ENCODE data around the gene ZNF774.
"Not testable (repeated sequence)": the region's sequence is repeated elsewhere in the genome, so short reads cannot be mapped to it uniquely, and the experiment has no call there.

The ZNF774 gene

GRCh38 chr15:90401495-90401894 lies 49.4 kb downstream of the ZNF774 start:
- no peak for TF ChIP-seq Cebpa-rat (IDR thresholded peaks at IDR 0.05)
- Histone ChIP-seq H3K4me2 (peak overlapping the region; percentile 60 to 99 (median 87)), H3K9ac (peak overlapping the region; percentile 24 to 90 (median 74); a peak in 20 of 22 replicates), H3K4me1 (peaks cover 47 to 98% (median 66%) of the 10 kb centered on the region in 10 experiments), H3K9me3 (replicated peaks in 1 of 11) (peaks cover 0 to 13% (median 8%) of the 10 kb centered on the region in 11 experiments; a peak in 14 of 22 replicates), H3K36me3 (peaks cover 12 to 42% (median 24%) of the 10 kb centered on the region in 11 experiments; a peak in 18 of 22 replicates), H3K27me3 (no peaks in the 10 kb centered on the region), H4K20me1 (peaks cover 0 to 99% (median 33%) of the 10 kb centered on the region in 11 experiments; a peak in 17 of 22 replicates), H3K4me3 (peak overlapping the region in 6 of 10 experiments; percentile 35 to 57 (median 42); a peak in 9 of 20 replicates), H3K27ac (peak overlapping the region; percentile 69 to 99 (median 90))

DNA sequence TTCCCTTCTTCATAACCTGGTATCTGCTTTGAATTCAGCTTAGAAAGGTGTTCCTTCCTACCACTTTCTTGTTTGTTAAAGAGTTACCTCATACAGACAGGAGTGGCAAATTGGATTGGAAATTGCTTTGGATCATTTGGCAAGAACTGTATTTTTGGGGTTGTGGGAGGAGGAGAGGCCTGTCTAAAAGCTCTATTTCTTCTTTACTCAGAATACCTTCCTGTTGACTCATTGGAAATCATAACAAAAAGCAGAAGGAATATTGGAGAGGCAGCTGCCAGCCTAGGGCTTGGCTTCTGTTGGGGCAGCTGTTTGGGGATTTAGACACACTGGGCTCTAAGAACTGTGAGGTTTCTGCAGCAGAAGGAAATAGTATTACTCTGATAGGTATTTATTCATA lies 50.1 kb downstream of the ZNF774 start:
- H3K27me3 ChIP-seq: no peaks in the 10 kb centered on the region
- H3K27ac ChIP-seq: peak overlapping the region; percentile 69 to 99 (median 90)
- H4K20me1 ChIP-seq: peaks cover 0 to 99% (median 27%) of the 10 kb centered on the region in 11 experiments; a peak in 13 of 22 replicates
- H3K4me3 ChIP-seq: peak overlapping the region in 6 of 10 experiments; percentile 7 to 46 (median 37); a peak in 6 of 20 replicates
- peaks cover 0 to 20% (median 14%) of the 10 kb centered on the region in 11 experiments; a peak in 16 of 22 replicates for H3K9me3 ChIP-seq (replicated peaks in 1 of 11)
- peaks cover 40 to 98% (median 60%) of the 10 kb centered on the region in 10 experiments for H3K4me1 ChIP-seq
- TF ChIP-seq Cebpa-rat (IDR thresholded peaks at IDR 0.05): peak in 6 of 11 experiments; percentile 47 to 74 (median 65); a peak in 8 of 22 replicates
- peaks cover 12 to 42% (median 28%) of the 10 kb centered on the region in 11 experiments; a peak in 18 of 22 replicates for H3K36me3 ChIP-seq
- peak overlapping the region; percentile 60 to 99 (median 87) for H3K4me2 ChIP-seq
- H3K9ac ChIP-seq: peak overlapping the region; percentile 48 to 90 (median 74); a peak in 20 of 22 replicates

DNA sequence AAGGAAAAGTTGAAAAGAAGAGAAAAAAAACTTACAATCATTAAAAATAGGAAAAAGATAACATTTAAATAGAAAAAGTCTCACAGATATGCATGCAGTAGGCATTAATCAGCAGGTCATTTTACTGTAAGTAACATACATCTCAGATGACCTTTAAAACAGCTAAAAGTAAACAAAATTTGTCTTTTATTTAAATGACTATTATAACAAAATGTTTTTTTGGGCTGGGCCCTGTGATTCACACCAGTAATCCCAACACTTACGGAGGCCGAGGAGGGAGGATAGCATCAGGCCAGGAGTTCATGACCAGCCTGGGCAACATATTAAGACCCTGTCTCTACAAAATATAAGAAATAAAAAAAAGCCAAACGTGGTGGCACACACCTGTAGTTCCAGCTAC lies 50.7 kb downstream of the ZNF774 start:
- Histone ChIP-seq H3K4me1 (peaks cover 36 to 98% (median 58%) of the 10 kb centered on the region in 10 experiments), H3K4me2 (peak overlapping the region in 9 of 11 experiments; percentile 80 to 99 (median 92); a peak in 16 of 22 replicates), H3K4me3 (peak overlapping the region in 1 of 10 experiments; percentile 22; a peak in 2 of 20 replicates)

GRCh38 chr15:90405055-90405607 lies 53.0 kb downstream of the ZNF774 start:
- Histone ChIP-seq H3K9me3 (replicated peaks in 1 of 11) (peaks cover 0 to 46% (median 36%) of the 10 kb centered on the region in 11 experiments; a peak in 20 of 22 replicates), H3K4me2 (peak overlapping the region in 3 of 11 experiments; percentile 79 to 95 (median 92); a peak in 5 of 22 replicates), H3K4me1 (peaks cover 27 to 94% (median 38%) of the 10 kb centered on the region in 10 experiments), H4K20me1 (peaks cover 0 to 97% (median 22%) of the 10 kb centered on the region in 11 experiments; a peak in 13 of 22 replicates), H3K9ac (0 out of 22 replicates have a peak overlapping the region, but pooled peaks of 1 of the 11 experiments have one; percentile 10), H3K27me3 (no peaks in the 10 kb centered on the region), H3K36me3 (peaks cover 30 to 61% (median 44%) of the 10 kb centered on the region in 11 experiments), H3K4me3 (no peak overlapping the region), H3K27ac (peak overlapping the region in 5 of 11 experiments; percentile 5 to 99 (median 18); a peak in 9 of 22 replicates)
- no peak for TF ChIP-seq Cebpa-rat (IDR thresholded peaks at IDR 0.05)

More for the DNA sequence above, 50.7 kb downstream of the ZNF774 start:
- peaks cover 14 to 46% (median 31%) of the 10 kb centered on the region in 11 experiments; a peak in 21 of 22 replicates for H3K36me3 ChIP-seq
- H3K27ac ChIP-seq: peak overlapping the region; percentile 40 to 99 (median 90); a peak in 20 of 22 replicates
- TF ChIP-seq Cebpa-rat (IDR thresholded peaks at IDR 0.05): no peak
- H3K27me3 ChIP-seq: no peaks in the 10 kb centered on the region
- peaks cover 0 to 23% (median 17%) of the 10 kb centered on the region in 11 experiments; a peak in 19 of 22 replicates for H3K9me3 ChIP-seq (replicated peaks in 1 of 11)
- H3K9ac ChIP-seq: peak overlapping the region in 7 of 11 experiments; percentile 63 to 90 (median 78); a peak in 13 of 22 replicates
- peaks cover 0 to 99% (median 27%) of the 10 kb centered on the region in 11 experiments; a peak in 13 of 22 replicates for H4K20me1 ChIP-seq

DNA sequence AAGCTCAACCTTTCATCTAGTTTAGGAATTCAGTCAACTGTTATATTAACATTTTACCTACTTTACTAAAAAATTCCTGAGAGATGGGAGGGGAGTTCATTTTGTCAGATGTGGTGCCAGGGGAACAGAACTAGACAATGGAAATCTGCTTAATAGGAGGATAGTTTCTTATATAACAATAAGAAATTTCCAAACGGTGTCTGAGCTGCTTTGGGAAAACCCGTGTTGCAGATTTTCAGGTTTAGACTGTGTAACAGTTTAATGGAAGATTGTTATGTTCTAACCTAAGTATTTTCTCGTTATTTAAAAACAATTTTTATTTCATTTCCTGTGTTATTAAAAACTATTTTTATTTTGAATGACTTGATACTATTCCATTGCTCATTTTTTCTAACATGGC lies 55.3 kb downstream of the ZNF774 start:
- H3K4me3 ChIP-seq: no peak overlapping the region
- H3K9ac ChIP-seq: no peak overlapping the region
- H3K36me3 ChIP-seq: peaks cover 30 to 61% (median 44%) of the 10 kb centered on the region in 11 experiments
- peaks cover 0 to 46% (median 36%) of the 10 kb centered on the region in 11 experiments; a peak in 20 of 22 replicates for H3K9me3 ChIP-seq (replicated peaks in 1 of 11)
- TF ChIP-seq Cebpa-rat (IDR thresholded peaks at IDR 0.05): no peak
- H3K4me1 ChIP-seq: peaks cover 9 to 91% (median 31%) of the 10 kb centered on the region in 10 experiments
- peak overlapping the region in 3 of 11 experiments; percentile 2 to 95 (median 79); a peak in 5 of 22 replicates for H3K4me2 ChIP-seq
- H3K27me3 ChIP-seq: no peaks in the 10 kb centered on the region
- peak overlapping the region in 4 of 11 experiments; percentile 12 to 99 (median 30); a peak in 3 of 22 replicates for H3K27ac ChIP-seq
- H4K20me1 ChIP-seq: peaks cover 0 to 90% (median 15%) of the 10 kb centered on the region in 11 experiments; a peak in 11 of 22 replicates

DNA sequence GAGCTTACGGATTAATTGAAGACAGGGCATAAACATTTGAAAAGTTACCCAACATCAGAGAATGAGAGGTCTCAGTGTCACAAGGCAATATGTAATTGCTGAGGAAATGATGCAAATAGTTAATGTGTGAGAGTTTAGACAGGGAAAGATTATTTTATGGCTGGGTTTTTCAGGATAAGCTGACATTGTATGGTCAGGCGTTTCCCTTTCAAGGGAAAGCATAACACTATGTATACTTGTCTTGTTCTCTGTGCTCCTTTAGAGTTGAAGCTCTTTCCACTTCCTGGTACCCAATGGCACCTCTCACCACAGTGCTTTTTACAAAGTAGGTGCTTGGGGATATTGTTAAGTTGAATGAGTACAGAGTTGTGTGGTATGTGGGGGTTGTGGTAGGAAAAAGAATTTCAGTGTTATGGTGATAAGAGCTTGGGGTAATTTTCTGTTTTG lies 55.8 kb downstream of the ZNF774 start:
- Histone ChIP-seq H3K27me3 (no peaks in the 10 kb centered on the region), H3K9me3 (replicated peaks in 1 of 11) (peaks cover 0 to 46% (median 36%) of the 10 kb centered on the region in 11 experiments; a peak in 20 of 22 replicates), H3K4me3 (no peak overlapping the region), H3K4me1 (peaks cover 10 to 91% (median 30%) of the 10 kb centered on the region in 10 experiments), H3K27ac (peak overlapping the region in 5 of 11 experiments; percentile 28 to 99 (median 31); a peak in 10 of 22 replicates), H3K4me2 (peak overlapping the region in 3 of 11 experiments; percentile 2 to 95 (median 79); a peak in 5 of 22 replicates), H3K36me3 (peaks cover 28 to 59% (median 44%) of the 10 kb centered on the region in 11 experiments), H4K20me1 (peaks cover 0 to 88% (median 14%) of the 10 kb centered on the region in 11 experiments; a peak in 12 of 22 replicates), H3K9ac (no peak overlapping the region)
- no peak for TF ChIP-seq Cebpa-rat (IDR thresholded peaks at IDR 0.05)

- H3K36me3 ChIP-seq: peaks cover 22 to 51% (median 40%) of the 10 kb centered on the region in 11 experiments
- H3K27ac ChIP-seq: peak overlapping the region in 1 of 11 experiments; percentile 99; a peak in 2 of 22 replicates
- H3K4me3 ChIP-seq: no peak overlapping the region; a peak in 1 of 20 replicates
- H3K4me1 ChIP-seq: peaks cover 16 to 91% (median 30%) of the 10 kb centered on the region in 10 experiments
- no peak for TF ChIP-seq Cebpa-rat (IDR thresholded peaks at IDR 0.05)
- peaks cover 0 to 88% (median 21%) of the 10 kb centered on the region in 11 experiments; a peak in 12 of 22 replicates for H4K20me1 ChIP-seq
- no peak overlapping the region for H3K9ac ChIP-seq
- no peaks in the 10 kb centered on the region for H3K27me3 ChIP-seq
- peaks cover 0 to 46% (median 36%) of the 10 kb centered on the region in 11 experiments; a peak in 20 of 22 replicates for H3K9me3 ChIP-seq (replicated peaks in 1 of 11)
- peak overlapping the region in 2 of 11 experiments; percentile 59 to 95; a peak in 5 of 22 replicates for H3K4me2 ChIP-seq
These were observed 56.6 kb downstream of the ZNF774 start for GRCh38 chr15:90408657-90409056.

- H4K20me1 ChIP-seq: peaks cover 0 to 88% (median 22%) of the 10 kb centered on the region in 11 experiments; a peak in 12 of 22 replicates
- not testable (repeated sequence) for H3K27me3 ChIP-seq, H3K4me3 ChIP-seq, H3K9ac ChIP-seq
- H3K4me1 ChIP-seq: peaks cover 24 to 91% (median 36%) of the 10 kb centered on the region in 10 experiments
- H3K4me2 ChIP-seq: peak overlapping the region in 2 of 11 experiments; percentile 59 to 95; a peak in 4 of 22 replicates
- peaks cover 0 to 45% (median 34%) of the 10 kb centered on the region in 11 experiments; a peak in 20 of 22 replicates for H3K9me3 ChIP-seq (replicated peaks in 1 of 11)
- H3K36me3 ChIP-seq: peaks cover 20 to 44% (median 32%) of the 10 kb centered on the region in 11 experiments
- H3K27ac ChIP-seq: peak overlapping the region in 1 of 11 experiments; percentile 26; a peak in 1 of 22 replicates
These were observed 57.5 kb downstream of the ZNF774 start for GRCh38 chr15:90409587-90409986.

DNA sequence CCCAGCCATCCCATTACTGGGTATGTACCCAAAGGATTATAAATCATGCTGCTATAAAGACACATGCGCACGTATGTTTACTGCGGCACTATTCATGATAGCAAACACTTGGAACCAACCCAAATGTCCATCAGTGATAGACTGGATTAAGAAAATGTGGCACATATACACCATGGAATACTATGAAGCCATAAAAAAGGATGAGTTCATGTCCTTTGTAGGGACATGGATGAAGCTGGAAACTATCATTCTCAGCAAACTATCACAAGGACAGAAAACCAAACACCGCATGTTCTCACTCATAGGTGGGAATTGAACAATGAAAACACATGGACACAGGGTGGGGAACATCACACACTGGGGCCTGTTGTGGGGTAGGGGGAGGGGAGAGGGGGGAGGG lies 58.2 kb downstream of the ZNF774 start:
- Histone ChIP-seq H4K20me1 (peaks cover 0 to 88% (median 22%) of the 10 kb centered on the region in 11 experiments; a peak in 12 of 22 replicates), H3K36me3 (peaks cover 21 to 49% (median 31%) of the 10 kb centered on the region in 11 experiments), H3K9me3 (replicated peaks in 1 of 11) (peaks cover 0 to 41% (median 35%) of the 10 kb centered on the region in 11 experiments; a peak in 20 of 22 replicates), H3K4me1 (peaks cover 24 to 91% (median 39%) of the 10 kb centered on the region in 10 experiments)
- not testable (repeated sequence) for H3K27ac ChIP-seq, H3K9ac ChIP-seq, H3K27me3 ChIP-seq, H3K4me2 ChIP-seq, H3K4me3 ChIP-seq

Data from BLaER1 treated with 17β-estradiol and CSF1 and Interleukin-3, amounts not matched to agents 10 nM and 100 nM (cell line).